DOHH2 (cell line): ENCODE data around the gene C1orf146.
A peak's percentile ranks its signal among the peaks of the same experiment; 100 is the strongest.
"Not testable (repeated sequence)": the region's sequence is repeated elsewhere in the genome, so short reads cannot be mapped to it uniquely, and the experiment has no call there.

ENCODE experiments used
- H3F3A ChIP-seq: fragments of 200-600 bp; sonication (generic), shearing (Covaris generic); 2 replicates; pipeline ENCODE4 v1.6.0; 2016; ENCODE audit warnings: antibody characterized with exemption, mild to moderate bottlenecking; ENCODE audit not compliant: control insufficient read depth, insufficient read depth
- H3K27ac ChIP-seq: fragments of 200-600 bp; sonication (generic); 2 replicates; pipeline ENCODE4 v1.5.1; 2014; ENCODE audit warnings: low read depth, mild to moderate bottlenecking, low read length, moderate library complexity
- H3K27me3 ChIP-seq: fragments of 200-600 bp; sonication (generic); 2 replicates; pipeline ENCODE4 v1.6.1; 2014; ENCODE audit warnings: mild to moderate bottlenecking, low read length, mixed read lengths; ENCODE audit not compliant: control insufficient read depth
- H3K36me3 ChIP-seq: fragments of 200-600 bp; sonication (generic); 2 replicates; pipeline ENCODE4 v1.6.1; 2014; ENCODE audit warnings: mild to moderate bottlenecking, low read length, moderate library complexity, mixed read lengths; ENCODE audit not compliant: control insufficient read depth
- H3K4me1 ChIP-seq: fragments of 200-600 bp; sonication (generic); 2 replicates; pipeline ENCODE4 v1.6.1; 2014; ENCODE audit warnings: mild to moderate bottlenecking, low read length, mixed read lengths; ENCODE audit not compliant: control insufficient read depth
- H3K4me2 ChIP-seq: fragments of 200-600 bp; sonication (generic); 2 replicates; pipeline ENCODE4 v1.6.0; 2014; ENCODE audit warnings: mild to moderate bottlenecking, low read length, moderate library complexity
- H3K4me3 ChIP-seq: fragments of 200-600 bp; sonication (generic); 2 replicates; pipeline ENCODE4 v1.5.1; 2014; ENCODE audit warnings: mild to moderate bottlenecking, low read length, mixed read lengths
- H3K79me2 ChIP-seq: fragments of 200-600 bp; sonication (generic); 2 replicates; pipeline ENCODE4 v1.6.1; 2014; ENCODE audit warnings: mild to moderate bottlenecking, low read length, mixed read lengths; ENCODE audit not compliant: control insufficient read depth
- H3K9me2 ChIP-seq: fragments of 200-600 bp; sonication (generic); replicated peaks from 2 replicates; pipeline ENCODE4 v1.6.1; 2014; ENCODE audit warnings: mild to moderate bottlenecking, low read length, mixed read lengths; ENCODE audit not compliant: control insufficient read depth
- H3K9me3 ChIP-seq: fragments of 200-600 bp; sonication (generic); 2 replicates; pipeline ENCODE4 v1.6.1; 2014; ENCODE audit warnings: antibody characterized with exemption, low read length, mixed read lengths; ENCODE audit not compliant: control insufficient read depth, insufficient read depth
- H4K20me1 ChIP-seq: fragments of 200-600 bp; sonication (generic); 2 replicates; pipeline ENCODE4 v1.6.0; 2014; ENCODE audit warnings: low read depth, mild to moderate bottlenecking, antibody characterized with exemption, low read length, moderate library complexity; ENCODE audit not compliant: control insufficient read depth, insufficient read depth
- EZH2phosphoT487 ChIP-seq: fragments of 200-600 bp; sonication (generic); IDR thresholded peaks from 2 replicates; pipeline ENCODE4 v1.6.1; 2017; ENCODE audit warnings: borderline replicate concordance, mild to moderate bottlenecking, antibody characterized with exemption, low read length, moderate library complexity, mixed read lengths
- TF ChIP-seq, protein P1 (sequence below): fragments of 200-600 bp; sonication (generic); IDR thresholded peaks from one replicate; pipeline ENCODE4 v1.5.1; 2014; ENCODE audit warnings: antibody characterized with exemption, mild to moderate bottlenecking, low read depth, low read length; ENCODE audit not compliant: poor library complexity, severe bottlenecking

Gene C1orf146

DNA sequence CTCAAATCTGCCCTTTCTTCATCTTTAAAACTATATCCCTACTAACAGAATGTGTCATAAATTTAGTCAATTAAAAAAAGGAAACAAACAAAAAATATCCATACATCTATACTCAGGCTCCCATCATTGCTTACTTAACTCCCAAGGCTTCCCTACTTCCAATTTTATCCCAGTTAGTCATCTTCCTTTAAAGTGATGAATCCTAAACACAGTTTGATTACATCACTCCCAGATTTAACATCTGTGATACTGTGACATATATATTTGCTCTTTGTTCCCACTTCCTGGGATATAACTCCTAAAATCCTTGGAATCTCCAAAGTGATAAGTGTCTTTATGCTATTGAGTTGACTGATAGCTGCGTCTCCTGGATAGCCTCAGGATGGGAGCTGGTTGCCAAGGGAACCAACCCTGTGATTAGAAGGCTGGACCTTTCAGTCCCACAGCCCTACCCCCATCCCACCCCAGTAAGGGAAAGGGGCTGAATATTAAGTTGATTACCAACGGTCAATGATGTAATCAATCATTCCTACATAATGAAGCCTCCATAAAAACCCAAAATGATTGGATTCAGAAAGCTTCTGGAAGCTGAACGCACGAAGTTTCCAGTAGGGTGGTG is 59.5 kb downstream of the C1orf146 start:
- Histone ChIP-seq H4K20me1 (no peaks in the 10 kb centered on the region), H3F3A (no peaks in the 10 kb centered on the region), H3K9me3 (no peaks in the 10 kb centered on the region), H3K4me1 (no peaks in the 10 kb centered on the region), H3K79me2 (no peaks in the 10 kb centered on the region), H3K9me2 (no peaks in the 10 kb centered on the region), H3K27ac (no peak overlapping the region), H3K27me3 (no peaks in the 10 kb centered on the region), H3K4me3 (no peak overlapping the region), H3K4me2 (no peak overlapping the region), H3K36me3 (peaks cover 46% of the 10 kb centered on the region)
- TF ChIP-seq, protein P1, sequence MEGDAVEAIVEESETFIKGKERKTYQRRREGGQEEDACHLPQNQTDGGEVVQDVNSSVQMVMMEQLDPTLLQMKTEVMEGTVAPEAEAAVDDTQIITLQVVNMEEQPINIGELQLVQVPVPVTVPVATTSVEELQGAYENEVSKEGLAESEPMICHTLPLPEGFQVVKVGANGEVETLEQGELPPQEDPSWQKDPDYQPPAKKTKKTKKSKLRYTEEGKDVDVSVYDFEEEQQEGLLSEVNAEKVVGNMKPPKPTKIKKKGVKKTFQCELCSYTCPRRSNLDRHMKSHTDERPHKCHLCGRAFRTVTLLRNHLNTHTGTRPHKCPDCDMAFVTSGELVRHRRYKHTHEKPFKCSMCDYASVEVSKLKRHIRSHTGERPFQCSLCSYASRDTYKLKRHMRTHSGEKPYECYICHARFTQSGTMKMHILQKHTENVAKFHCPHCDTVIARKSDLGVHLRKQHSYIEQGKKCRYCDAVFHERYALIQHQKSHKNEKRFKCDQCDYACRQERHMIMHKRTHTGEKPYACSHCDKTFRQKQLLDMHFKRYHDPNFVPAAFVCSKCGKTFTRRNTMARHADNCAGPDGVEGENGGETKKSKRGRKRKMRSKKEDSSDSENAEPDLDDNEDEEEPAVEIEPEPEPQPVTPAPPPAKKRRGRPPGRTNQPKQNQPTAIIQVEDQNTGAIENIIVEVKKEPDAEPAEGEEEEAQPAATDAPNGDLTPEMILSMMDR, result no peak
- no peak for TF ChIP-seq EZH2phosphoT487

DNA sequence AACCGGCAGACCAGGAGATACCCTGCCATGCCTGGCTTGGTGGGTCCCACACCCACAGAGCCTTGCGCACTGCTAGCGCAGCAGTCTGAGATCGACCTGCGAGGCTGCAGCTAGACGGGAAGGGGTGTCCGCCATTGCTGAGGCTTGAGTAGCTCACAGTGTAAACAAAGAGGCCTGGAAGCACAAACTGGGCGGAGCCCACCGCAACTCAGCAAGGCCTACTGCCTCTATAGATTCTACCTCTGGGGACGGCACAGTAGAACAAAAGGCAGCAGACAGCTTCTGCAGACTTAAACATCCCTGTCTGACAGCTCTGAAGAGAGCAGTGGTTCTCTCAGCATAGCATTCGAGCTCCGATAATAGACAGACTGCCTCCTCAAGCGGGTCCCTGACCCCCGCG is 62.1 kb downstream of the C1orf146 start:
- not testable (repeated sequence) for H3K4me3 ChIP-seq, H3K79me2 ChIP-seq, H3K9me3 ChIP-seq, H3K27me3 ChIP-seq, H4K20me1 ChIP-seq, H3K27ac ChIP-seq, H3K4me1 ChIP-seq, H3K4me2 ChIP-seq, H3K9me2 ChIP-seq, H3F3A ChIP-seq
- peaks cover 35% of the 10 kb centered on the region for H3K36me3 ChIP-seq

DNA sequence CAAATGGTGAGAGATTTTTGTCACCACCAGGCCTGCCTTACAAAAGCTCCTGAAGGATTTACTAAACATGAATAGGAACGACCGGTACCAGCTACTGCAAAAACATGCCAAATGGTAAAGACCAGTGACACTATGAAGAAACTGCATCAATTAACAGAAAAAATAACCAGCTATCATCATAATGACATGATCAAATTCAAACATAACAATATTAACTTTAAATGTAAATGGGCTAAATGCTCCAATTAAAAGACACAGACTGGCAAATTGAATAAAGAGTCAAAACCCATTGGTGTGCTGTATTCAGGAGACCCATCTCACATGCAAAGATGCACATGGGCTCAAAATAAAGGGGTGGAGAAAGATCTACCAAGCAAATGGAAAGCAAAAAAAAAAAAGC is 63.7 kb downstream of the C1orf146 start:
- H3K27ac ChIP-seq, H3K79me2 ChIP-seq, H3K9me3 ChIP-seq, H3K4me2 ChIP-seq, H4K20me1 ChIP-seq, H3F3A ChIP-seq, H3K4me3 ChIP-seq, H3K9me2 ChIP-seq, H3K27me3 ChIP-seq, H3K4me1 ChIP-seq: not testable (repeated sequence)
- H3K36me3 ChIP-seq, result peaks cover 35% of the 10 kb centered on the region

DNA sequence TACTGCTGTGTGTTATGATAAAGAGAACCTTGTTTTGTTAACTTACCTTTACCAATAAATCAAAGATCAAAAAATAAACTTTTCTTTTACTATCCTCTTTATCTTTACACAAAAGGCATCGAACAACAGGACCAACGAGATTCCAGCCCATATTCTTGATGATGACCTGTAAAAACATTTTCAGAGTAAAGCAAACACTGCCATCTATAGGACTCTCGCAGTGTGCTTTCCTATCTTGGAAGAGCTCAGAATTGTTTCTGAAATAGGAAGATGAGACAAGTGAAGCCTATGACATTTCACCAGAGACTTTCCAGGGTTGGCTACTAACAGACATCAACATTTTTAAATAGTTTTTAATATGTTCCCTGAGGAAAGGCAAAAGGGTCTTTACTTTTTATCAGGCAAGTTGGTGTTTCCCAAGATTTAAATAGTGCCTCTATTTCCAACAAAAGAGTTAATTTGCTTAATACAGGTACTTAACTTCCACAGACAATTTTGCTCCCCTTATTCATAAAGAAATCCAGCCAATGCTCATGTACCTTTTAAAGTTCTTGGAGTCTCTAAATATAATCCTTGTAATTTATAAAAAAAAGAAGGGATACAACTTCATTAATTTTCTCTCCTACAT is 73.8 kb downstream of the C1orf146 start:
- H3K36me3 ChIP-seq, result peaks cover 60% of the 10 kb centered on the region
- H3K9me3 ChIP-seq, result no peaks in the 10 kb centered on the region
- no peak overlapping the region for H3K4me3 ChIP-seq
- no peaks in the 10 kb centered on the region for H3K27me3 ChIP-seq
- H3K79me2 ChIP-seq, result no peaks in the 10 kb centered on the region
- H3K27ac ChIP-seq, result no peak overlapping the region
- no peak for TF ChIP-seq EZH2phosphoT487
- TF ChIP-seq, protein P1, result peak; percentile 69
- no peaks in the 10 kb centered on the region for H3K4me1 ChIP-seq
- peaks cover 6% of the 10 kb centered on the region for H3F3A ChIP-seq
- H3K4me2 ChIP-seq, result no peak overlapping the region
- no peaks in the 10 kb centered on the region for H4K20me1 ChIP-seq
- H3K9me2 ChIP-seq, result no peaks in the 10 kb centered on the region
